Osteoblast (primary cell): ENCODE measurements around the gene TAF6L. TPM values are rescaled to one million over a fixed set of nuclear protein-coding genes. Genes with fewer than 3 reads are reported as not detected.

Source experiments
- DNase-seq: peaks from one replicate; pipeline ENCODE4 v3.0.0; 2011; ENCODE audit warnings: low spot score, mixed read lengths; ENCODE audit not compliant: insufficient read length; ENCODE audit errors: missing footprints
- H2AFZ ChIP-seq: 2 replicates; pipeline ENCODE4 v1.6.0; 2011; ENCODE audit warnings: mild to moderate bottlenecking, low read length
- H3K27ac ChIP-seq: 2 replicates; pipeline ENCODE4 v1.5.1; 2011; ENCODE audit warnings: mild to moderate bottlenecking, low read depth, low read length, moderate library complexity
- H3K27me3 ChIP-seq: 2 replicates; pipeline ENCODE4 v1.6.0; 2012; ENCODE audit warnings: mild to moderate bottlenecking, control low read depth, inconsistent platforms, low read length, moderate library complexity; ENCODE audit not compliant: insufficient read depth
- H3K36me3 ChIP-seq: 2 replicates; pipeline ENCODE4 v1.5.1; 2011; ENCODE audit warnings: mild to moderate bottlenecking, low read length, control low read depth, moderate library complexity; ENCODE audit not compliant: insufficient read depth
- H3K4me1 ChIP-seq: 2 replicates; pipeline ENCODE4 v1.5.1; 2011; ENCODE audit warnings: mild to moderate bottlenecking, low read length, control low read depth, moderate library complexity; ENCODE audit not compliant: insufficient read depth
- H3K4me2 ChIP-seq: 2 replicates; pipeline ENCODE4 v1.6.0; 2011; ENCODE audit warnings: mild to moderate bottlenecking, low read length; ENCODE audit not compliant: insufficient read depth
- H3K4me3 ChIP-seq: fragments of 200-600 bp; sonication (generic); 3 replicates; pipeline ENCODE4 v1.5.1; 2012; ENCODE audit warnings: mild to moderate bottlenecking, low read length, inconsistent platforms; ENCODE audit not compliant: insufficient read depth
- H3K79me2 ChIP-seq: 2 replicates; pipeline ENCODE4 v1.6.0; 2012; ENCODE audit warnings: mild to moderate bottlenecking, low read length, control low read depth, inconsistent platforms; ENCODE audit not compliant: insufficient read depth
- H3K9me3 ChIP-seq: 2 replicates; pipeline ENCODE4 v1.5.1; 2011; ENCODE audit warnings: low read depth, low read length, control low read depth
- H4K20me1 ChIP-seq: 2 replicates; pipeline ENCODE4 v1.6.0; 2012; ENCODE audit warnings: mild to moderate bottlenecking, low read length, control low read depth; ENCODE audit not compliant: insufficient read depth
- CTCF ChIP-seq: IDR thresholded peaks from 2 replicates; pipeline ENCODE4 v1.5.1; 2011; ENCODE audit warnings: mild to moderate bottlenecking, low read depth, low read length, moderate library complexity; ENCODE audit errors: extremely low read depth
- total RNA-seq: library from RNA; depleted of rRNA; stranded (reverse); fragments of >200 nt; gene quantifications from 2 replicates; pipeline ENCODE4 v1.2.3, GENCODE V29; 2012

Gene TAF6L
- total RNA-seq, 1 donor: 22.1 TPM

GRCh38 chr11:62794201-62794775 lies 23.1 kb downstream of the TAF6L start:
- no peaks in the 10 kb centered on the region for H3K27me3 ChIP-seq
- H3K79me2 ChIP-seq: peaks cover 23% of the 10 kb centered on the region
- no peak overlapping the region for H3K4me2 ChIP-seq
- peaks cover 12% of the 10 kb centered on the region for H4K20me1 ChIP-seq
- H2AFZ ChIP-seq: no peak overlapping the region
- H3K4me3 ChIP-seq: no peak overlapping the region
- TF ChIP-seq CTCF: no peak
- DNase-seq: no peak
- peaks cover 80% of the 10 kb centered on the region for H3K36me3 ChIP-seq
- peaks cover 16% of the 10 kb centered on the region for H3K4me1 ChIP-seq
- no peak overlapping the region for H3K27ac ChIP-seq
- no peaks in the 10 kb centered on the region for H3K9me3 ChIP-seq

- no peaks in the 10 kb centered on the region for H3K9me3 ChIP-seq
- H4K20me1 ChIP-seq: peaks cover 10% of the 10 kb centered on the region
- DNase-seq: no peak
- H3K79me2 ChIP-seq: peaks cover 9% of the 10 kb centered on the region
- no peak overlapping the region for H3K4me2 ChIP-seq
- TF ChIP-seq CTCF: no peak
- peaks cover 89% of the 10 kb centered on the region for H3K36me3 ChIP-seq
- no peak overlapping the region for H3K4me3 ChIP-seq
- no peaks in the 10 kb centered on the region for H3K27me3 ChIP-seq
- peaks cover 6% of the 10 kb centered on the region for H3K4me1 ChIP-seq
- no peak overlapping the region for H2AFZ ChIP-seq
- H3K27ac ChIP-seq: no peak overlapping the region
Observed at GRCh38 chr11:62796281-62796680, 25.1 kb downstream of the TAF6L start.

DNA sequence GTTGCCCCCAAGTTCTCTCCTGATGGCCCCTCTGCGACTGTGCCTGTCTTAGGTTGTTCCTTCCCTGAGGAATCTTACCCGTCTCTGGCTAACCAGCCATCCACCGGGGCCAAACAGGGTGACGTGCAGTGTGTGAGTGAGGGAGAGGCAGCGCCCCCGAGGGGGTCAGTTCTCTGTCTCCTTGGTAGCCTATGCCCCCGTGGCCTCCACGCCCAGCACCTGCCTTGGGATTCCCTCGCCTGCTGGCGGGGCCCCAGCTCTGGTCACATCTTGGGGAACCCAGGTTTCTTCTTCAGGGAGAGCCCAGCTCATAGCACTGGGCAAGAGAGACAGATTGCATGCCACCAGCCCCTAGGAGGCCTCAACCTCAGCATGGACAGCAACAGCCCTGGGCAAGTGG lies 28.3 kb downstream of the TAF6L start:
- Histone ChIP-seq H3K36me3 (peaks cover 93% of the 10 kb centered on the region), H4K20me1 (peaks cover 22% of the 10 kb centered on the region), H3K27me3 (no peaks in the 10 kb centered on the region), H3K4me1 (peaks cover 11% of the 10 kb centered on the region), H3K4me3 (no peak overlapping the region), H3K9me3 (no peaks in the 10 kb centered on the region), H3K79me2 (peaks cover 35% of the 10 kb centered on the region), H3K4me2 (no peak overlapping the region), H3K27ac (no peak overlapping the region), H2AFZ (no peak overlapping the region)
- DNase-seq: no peak
- no peak for TF ChIP-seq CTCF

- no peak overlapping the region for H3K27ac ChIP-seq
- DNase-seq: no peak
- H3K79me2 ChIP-seq: peaks cover 43% of the 10 kb centered on the region
- H3K4me3 ChIP-seq: no peak overlapping the region
- no peak for TF ChIP-seq CTCF
- H4K20me1 ChIP-seq: peaks cover 27% of the 10 kb centered on the region
- no peaks in the 10 kb centered on the region for H3K27me3 ChIP-seq
- H3K4me1 ChIP-seq: peaks cover 17% of the 10 kb centered on the region
- H3K4me2 ChIP-seq: no peak overlapping the region
- H2AFZ ChIP-seq: no peak overlapping the region
- peaks cover 77% of the 10 kb centered on the region for H3K36me3 ChIP-seq
- H3K9me3 ChIP-seq: no peaks in the 10 kb centered on the region
Observed at GRCh38 chr11:62801071-62801470, 29.9 kb downstream of the TAF6L start.
